Loucy (cell line): ENCODE results near the gene SLC8B1.

Source experiments
- H2AFZ ChIP-seq: fragments of 200-600 bp; sonication (generic); 2 replicates; pipeline ENCODE4 v1.6.0; 2016; ENCODE audit warnings: antibody characterized with exemption, mild to moderate bottlenecking, low read length, moderate library complexity
- H3F3A ChIP-seq: fragments of 200-600 bp; 2 replicates; pipeline ENCODE4 v1.6.0; 2016; ENCODE audit warnings: antibody characterized with exemption, low read depth, mild to moderate bottlenecking
- H3K27me3 ChIP-seq: fragments of 200-600 bp; sonication (generic); 2 replicates; pipeline ENCODE4 v1.6.1; 2014; ENCODE audit warnings: low read length, mild to moderate bottlenecking; ENCODE audit not compliant: insufficient read depth, poor library complexity, severe bottlenecking
- H3K36me3 ChIP-seq: fragments of 200-600 bp; sonication (generic); 2 replicates; pipeline ENCODE4 v1.6.1; 2016; ENCODE audit warnings: low read length; ENCODE audit not compliant: insufficient read depth
- H3K4me1 ChIP-seq: fragments of 200-600 bp; sonication (generic); 2 replicates; pipeline ENCODE4 v1.5.1; 2014; ENCODE audit warnings: low read length, mild to moderate bottlenecking; ENCODE audit not compliant: insufficient read depth, poor library complexity, severe bottlenecking
- H3K4me2 ChIP-seq: fragments of 200-600 bp; sonication (generic); 2 replicates; pipeline ENCODE4 v1.6.0; 2014; ENCODE audit warnings: antibody characterized with exemption, low read length, low read depth, mild to moderate bottlenecking; ENCODE audit not compliant: poor library complexity, severe bottlenecking
- H3K4me3 ChIP-seq: fragments of 200-600 bp; sonication (generic); 2 replicates; pipeline ENCODE4 v1.5.1; 2014; ENCODE audit warnings: low read length, mild to moderate bottlenecking, mixed read lengths; ENCODE audit not compliant: poor library complexity, severe bottlenecking
- H3K79me2 ChIP-seq: fragments of 200-600 bp; sonication (generic); 2 replicates; pipeline ENCODE4 v1.6.1; 2014; ENCODE audit warnings: low read length; ENCODE audit not compliant: insufficient read depth
- H3K9ac ChIP-seq: fragments of 200-600 bp; sonication (generic); 2 replicates; pipeline ENCODE4 v1.6.0; 2014; ENCODE audit warnings: mild to moderate bottlenecking, low read depth, low read length, moderate library complexity; ENCODE audit not compliant: poor library complexity, severe bottlenecking
- H3K9me2 ChIP-seq: fragments of 200-600 bp; sonication (generic); replicated peaks from 2 replicates; pipeline ENCODE4 v1.6.1; 2016; ENCODE audit warnings: low read depth, low read length, mixed read lengths
- H3K9me3 ChIP-seq: fragments of 200-600 bp; sonication (generic); 2 replicates; pipeline ENCODE4 v1.6.1; 2014; ENCODE audit warnings: mild to moderate bottlenecking, antibody characterized with exemption, low read length, low read depth; ENCODE audit not compliant: insufficient read depth
- H4K20me1 ChIP-seq: fragments of 200-600 bp; sonication (generic); 2 replicates; pipeline ENCODE4 v1.6.0; 2014; ENCODE audit warnings: antibody characterized with exemption, low read length, mild to moderate bottlenecking; ENCODE audit not compliant: insufficient read depth, poor library complexity, severe bottlenecking
- EZH2phosphoT487 ChIP-seq: fragments of 200-600 bp; IDR thresholded peaks from 2 replicates; pipeline ENCODE4 v1.6.1; 2018; ENCODE audit warnings: antibody characterized with exemption, mild to moderate bottlenecking, moderate library complexity, borderline replicate concordance
- TF ChIP-seq, protein P1 (sequence below): fragments of 200-600 bp; sonication (generic); conservative IDR thresholded peaks from 2 replicates; pipeline ENCODE4 v1.5.1; 2014; ENCODE audit warnings: mild to moderate bottlenecking, antibody characterized with exemption, low read length

The SLC8B1 gene

GRCh38 chr12:113370923-113371682 lies 36.2 kb upstream of the SLC8B1 start:
- no peak for TF ChIP-seq EZH2phosphoT487
- TF ChIP-seq, protein P1, sequence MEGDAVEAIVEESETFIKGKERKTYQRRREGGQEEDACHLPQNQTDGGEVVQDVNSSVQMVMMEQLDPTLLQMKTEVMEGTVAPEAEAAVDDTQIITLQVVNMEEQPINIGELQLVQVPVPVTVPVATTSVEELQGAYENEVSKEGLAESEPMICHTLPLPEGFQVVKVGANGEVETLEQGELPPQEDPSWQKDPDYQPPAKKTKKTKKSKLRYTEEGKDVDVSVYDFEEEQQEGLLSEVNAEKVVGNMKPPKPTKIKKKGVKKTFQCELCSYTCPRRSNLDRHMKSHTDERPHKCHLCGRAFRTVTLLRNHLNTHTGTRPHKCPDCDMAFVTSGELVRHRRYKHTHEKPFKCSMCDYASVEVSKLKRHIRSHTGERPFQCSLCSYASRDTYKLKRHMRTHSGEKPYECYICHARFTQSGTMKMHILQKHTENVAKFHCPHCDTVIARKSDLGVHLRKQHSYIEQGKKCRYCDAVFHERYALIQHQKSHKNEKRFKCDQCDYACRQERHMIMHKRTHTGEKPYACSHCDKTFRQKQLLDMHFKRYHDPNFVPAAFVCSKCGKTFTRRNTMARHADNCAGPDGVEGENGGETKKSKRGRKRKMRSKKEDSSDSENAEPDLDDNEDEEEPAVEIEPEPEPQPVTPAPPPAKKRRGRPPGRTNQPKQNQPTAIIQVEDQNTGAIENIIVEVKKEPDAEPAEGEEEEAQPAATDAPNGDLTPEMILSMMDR = no peak
- no peaks in the 10 kb centered on the region for H3K27me3 ChIP-seq

DNA sequence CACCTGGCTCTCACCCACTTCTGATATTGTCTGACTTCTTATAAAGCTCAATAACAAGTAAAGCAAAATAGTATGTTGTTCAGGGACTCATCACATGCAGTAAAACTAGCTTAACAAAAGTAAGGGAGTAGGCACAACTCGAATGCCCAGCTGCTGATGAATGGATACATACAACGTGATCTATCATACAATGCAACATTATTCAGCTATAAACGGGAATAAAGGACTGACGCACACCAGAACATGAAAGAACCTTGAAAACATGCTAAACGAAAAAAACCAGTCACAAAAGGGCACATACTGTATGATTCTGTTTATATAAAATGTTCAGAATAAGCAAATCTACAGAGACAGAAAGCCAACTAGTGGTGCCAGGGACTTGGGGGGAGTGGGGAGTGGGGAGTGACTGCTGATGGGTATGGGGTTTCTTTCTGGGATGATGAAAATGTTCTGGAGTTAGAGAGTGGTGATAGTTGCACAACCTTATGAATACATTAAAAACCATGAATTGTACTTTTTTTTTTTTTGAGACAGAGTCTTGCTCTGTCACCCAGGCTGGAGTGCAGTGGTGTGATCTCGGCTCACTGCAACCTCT lies 34.6 kb upstream of the SLC8B1 start:
- no peaks in the 10 kb centered on the region for H3K4me1 ChIP-seq
- H3K9me3 ChIP-seq = no peaks in the 10 kb centered on the region
- no peak overlapping the region for H3K9ac ChIP-seq
- no peak overlapping the region for H2AFZ ChIP-seq
- no peaks in the 10 kb centered on the region for H3K79me2 ChIP-seq
- no peaks in the 10 kb centered on the region for H3F3A ChIP-seq
- no peaks in the 10 kb centered on the region for H3K36me3 ChIP-seq
- no peaks in the 10 kb centered on the region for H3K9me2 ChIP-seq
- no peaks in the 10 kb centered on the region for H3K27me3 ChIP-seq
- no peak overlapping the region for H3K4me3 ChIP-seq
- TF ChIP-seq, protein P1 = no peak
- no peak for TF ChIP-seq EZH2phosphoT487
- no peak overlapping the region for H3K4me2 ChIP-seq
- no peaks in the 10 kb centered on the region for H4K20me1 ChIP-seq

More at GRCh38 chr12:113370923-113371682, 36.2 kb upstream of the SLC8B1 start:
- Histone ChIP-seq H3F3A (no peaks in the 10 kb centered on the region), H3K4me1 (no peaks in the 10 kb centered on the region), H3K4me2 (no peak overlapping the region), H3K79me2 (no peaks in the 10 kb centered on the region), H2AFZ (no peak overlapping the region), H3K9ac (no peak overlapping the region), H3K36me3 (no peaks in the 10 kb centered on the region), H3K9me3 (no peaks in the 10 kb centered on the region), H3K4me3 (no peak overlapping the region), H4K20me1 (no peaks in the 10 kb centered on the region), H3K9me2 (no peaks in the 10 kb centered on the region)

DNA sequence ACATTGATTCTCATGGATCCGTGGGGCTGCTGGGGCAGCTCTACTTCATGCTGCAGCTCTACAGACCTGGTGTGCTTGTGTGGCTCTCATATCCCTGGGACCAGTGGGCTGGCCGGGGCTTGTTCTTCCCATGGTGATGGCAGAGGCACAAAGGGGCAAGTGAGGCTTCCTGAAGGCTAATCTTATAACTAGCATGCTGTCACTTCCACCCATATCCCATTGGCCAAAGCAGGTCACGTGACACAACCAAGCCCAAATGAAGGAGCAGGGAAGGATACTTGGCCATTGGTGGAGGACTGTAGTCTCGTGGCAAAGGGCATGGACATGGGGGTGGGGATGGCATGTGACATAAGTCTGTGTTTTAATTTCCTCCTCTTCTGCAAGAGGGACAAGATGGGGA lies 33.4 kb upstream of the SLC8B1 start:
- Histone ChIP-seq H3F3A (no peaks in the 10 kb centered on the region), H3K79me2 (no peaks in the 10 kb centered on the region), H3K4me2 (no peak overlapping the region), H3K4me3 (no peak overlapping the region), H3K9me2 (no peaks in the 10 kb centered on the region), H3K27me3 (no peaks in the 10 kb centered on the region), H4K20me1 (no peaks in the 10 kb centered on the region), H3K4me1 (no peaks in the 10 kb centered on the region), H3K9ac (no peak overlapping the region), H3K36me3 (no peaks in the 10 kb centered on the region), H2AFZ (no peak overlapping the region), H3K9me3 (no peaks in the 10 kb centered on the region)
- TF ChIP-seq, protein P1 = no peak
- no peak for TF ChIP-seq EZH2phosphoT487
